ENCODE results near the gene SPOP. TPM values are rescaled to one million over a fixed set of nuclear protein-coding genes. Genes with fewer than 3 reads are reported as not detected.
"Not testable (repeated sequence)": the region's sequence is repeated elsewhere in the genome, so short reads cannot be mapped to it uniquely, and the experiment has no call there.

The SPOP gene
- 66.9 TPM for total RNA-seq
- long read RNA-seq, transcript SPOP-221 (1 exons, 2,135 nt), result minor isoform, 20 of 120 reads
- long read RNA-seq, transcript SPOP-206 (10 exons, 1,865 nt), result major isoform, 36 of 120 reads
- long read RNA-seq, partial matches to known transcripts, result 6 of 120 reads
- long read RNA-seq, other reads (novel, unspliced or antisense), result 54 of 120 reads

GRCh38 chr17:49677933-49678847, at the start of gene SPOP:
SPOP (minus strand) TSS chr17:49678097; CDS start chr17:49622810, 55,287 bp downstream.
- DNase-seq, result peak; percentile 99
- H3K9me3 ChIP-seq (replicated peaks), result no peaks in the 10 kb centered on the region
- TF ChIP-seq CTCF (IDR thresholded peaks at IDR 0.05; ENCODE audit: borderline replicate concordance), result no peak
- H3K4me3 ChIP-seq, result peak within 1 kb of the TSS; percentile 78
- no peaks in the 10 kb centered on the region for H3K27me3 ChIP-seq (ENCODE audit: low read depth)
- intact Hi-C loops (cut with micrococcal nuclease), result loop anchor here (10.0 kb wide), 1 partner anchor 63 kb away; no protein-coding TSS in a partner anchor
- H3K36me3 ChIP-seq, result peaks cover 14% of the 10 kb centered on the region
- peaks cover 46% of the 10 kb centered on the region for H3K4me1 ChIP-seq
- peak within 1 kb of the TSS; percentile 96 for H3K27ac ChIP-seq (replicated peaks)

DNA sequence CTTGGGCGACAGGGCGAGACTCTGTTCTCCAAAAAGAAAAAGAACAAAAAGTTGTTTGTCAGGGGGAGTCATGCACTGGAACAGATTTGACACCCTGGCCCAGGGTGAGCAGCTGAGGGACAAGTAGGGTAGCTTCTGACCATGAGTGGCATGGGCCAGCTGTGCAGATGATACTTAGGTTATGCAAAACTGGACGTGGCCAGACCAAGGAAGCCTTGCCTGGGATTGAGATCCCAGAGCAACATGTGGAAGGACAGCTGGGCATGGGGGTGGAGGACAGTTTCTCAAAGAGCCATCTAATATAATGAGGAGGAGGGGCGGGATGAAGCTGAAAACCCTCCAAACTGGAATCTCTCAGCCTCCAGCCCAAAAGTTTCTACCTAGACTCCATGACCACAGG, 49.5 kb upstream of the SPOP start:
- Histone ChIP-seq H3K27ac (replicated peaks) (peak overlapping the region; percentile 87), H3K9me3 (replicated peaks) (no peaks in the 10 kb centered on the region), H3K27me3 (ENCODE audit: low read depth) (no peaks in the 10 kb centered on the region), H3K4me3 (no peak overlapping the region), H3K4me1 (peaks cover 87% of the 10 kb centered on the region), H3K36me3 (peaks cover 6% of the 10 kb centered on the region)
- DNase-seq, result no peak
- TF ChIP-seq CTCF (IDR thresholded peaks at IDR 0.05; ENCODE audit: borderline replicate concordance), result no peak
- intact Hi-C loops (cut with micrococcal nuclease), result no loop called here

GRCh38 chr17:49725452-49726130, 47.7 kb upstream of the SPOP start:
- Histone ChIP-seq H3K4me1 (peaks cover 83% of the 10 kb centered on the region), H3K36me3 (peaks cover 12% of the 10 kb centered on the region), H3K4me3 (no peak overlapping the region), H3K9me3 (replicated peaks) (no peaks in the 10 kb centered on the region), H3K27me3 (ENCODE audit: low read depth) (no peaks in the 10 kb centered on the region), H3K27ac (replicated peaks) (peak overlapping the region; percentile 84)
- intact Hi-C loops (cut with micrococcal nuclease), result no loop called here
- no peak for DNase-seq
- no peak for TF ChIP-seq CTCF (IDR thresholded peaks at IDR 0.05; ENCODE audit: borderline replicate concordance)

- Histone ChIP-seq H3K27ac (replicated peaks) (peak overlapping the region; percentile 84), H3K4me1 (peaks cover 77% of the 10 kb centered on the region), H3K36me3 (peaks cover 23% of the 10 kb centered on the region)
- H3K4me3 ChIP-seq; intact Hi-C loops (cut with micrococcal nuclease); H3K9me3 ChIP-seq (replicated peaks); H3K27me3 ChIP-seq (ENCODE audit: low read depth); DNase-seq: not testable (repeated sequence)
These were observed 46.7 kb upstream of the SPOP start for GRCh38 chr17:49724552-49724951.

DNA sequence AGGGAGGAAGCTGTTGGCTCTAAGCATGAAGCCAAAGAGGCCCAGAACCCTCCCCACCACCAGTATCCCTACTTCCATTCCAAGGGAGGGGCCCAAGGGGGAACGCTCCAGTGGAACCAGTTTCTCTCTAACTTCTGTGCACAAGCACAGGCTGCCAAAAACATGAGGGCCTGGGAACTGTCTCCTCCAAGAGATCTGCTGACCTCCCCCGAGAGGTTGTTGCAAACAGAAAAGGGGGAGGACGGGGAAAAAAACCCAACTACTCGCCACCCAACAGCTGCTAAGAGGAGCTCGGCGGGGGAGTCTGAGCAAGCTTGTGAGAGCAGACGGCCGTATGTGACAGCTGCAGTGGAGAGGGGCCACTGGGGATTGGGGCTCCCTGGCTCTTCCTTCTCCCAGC, 45.5 kb upstream of the SPOP start:
- intact Hi-C loops (cut with micrococcal nuclease), result no loop called here
- DNase-seq, result peak; percentile 83
- Histone ChIP-seq H3K9me3 (replicated peaks) (no peaks in the 10 kb centered on the region), H3K36me3 (peaks cover 34% of the 10 kb centered on the region), H3K4me1 (peaks cover 66% of the 10 kb centered on the region), H3K27ac (replicated peaks) (peak overlapping the region; percentile 84), H3K4me3 (no peak overlapping the region), H3K27me3 (ENCODE audit: low read depth) (no peaks in the 10 kb centered on the region)
- TF ChIP-seq CTCF (IDR thresholded peaks at IDR 0.05; ENCODE audit: borderline replicate concordance), result no peak

Data from left ventricle myocardium inferior (tissue), 1 donor.